ENCODE measurements around the gene PTPRQ. TPM values are rescaled to one million over a fixed set of nuclear protein-coding genes. Genes with fewer than 3 reads are reported as not detected.

PTPRQ gene
- total and polyA plus RNA-seq, 4 donors, result 0.26 to 11.7 (median 1.4) TPM

GRCh38 chr12:80598004-80598606 is 154.1 kb downstream of the PTPRQ start:
- WGBS, 2 donors, result 62 to 68% methylated on average over 5 of the region's 5 CpGs
- no peak for TF ChIP-seq CTCF (IDR thresholded peaks at IDR 0.05; ENCODE audit: control extremely low read depth, extremely low read depth)
- no peaks in the 10 kb centered on the region for H3K27me3 ChIP-seq (ENCODE audit: control insufficient read depth in 3 of 3, insufficient read depth in 3 of 3, low read length in 2 of 3)
- no peak overlapping the region for H3K9ac ChIP-seq (ENCODE audit: insufficient read depth in 1 of 2, low read length in 2 of 2)
- no peaks in the 10 kb centered on the region for H3K36me3 ChIP-seq (ENCODE audit: control insufficient read depth in 4 of 4, insufficient read depth in 4 of 4, low read length in 4 of 4)
- no peak overlapping the region for H3K4me3 ChIP-seq
- H3K4me1 ChIP-seq (ENCODE audit: control insufficient read depth in 5 of 5, insufficient read depth in 5 of 5, low read length in 5 of 5), result no peaks in the 10 kb centered on the region
- DNase-seq, result peak in 2 of 3 donors; percentile 46 to 50
- H3K27ac ChIP-seq (ENCODE audit: low read depth in 1 of 2, low read length in 1 of 2), result no peak overlapping the region
- no peaks in the 10 kb centered on the region for H3K9me3 ChIP-seq (ENCODE audit: control insufficient read depth in 4 of 4, insufficient read depth in 3 of 4, low read length in 3 of 4)
- no peak for ATAC-seq (ENCODE audit: insufficient read depth, low FRiP score)

- ATAC-seq (ENCODE audit: insufficient read depth, low FRiP score) (no peak), DNase-seq (no peak)
- 87 to 88% methylated on average over 3 of the region's 3 CpGs for WGBS, 2 donors
- no peak overlapping the region for H3K27ac ChIP-seq (ENCODE audit: low read depth in 1 of 2, low read length in 1 of 2)
- H3K36me3 ChIP-seq (ENCODE audit: control insufficient read depth in 4 of 4, insufficient read depth in 4 of 4, low read length in 4 of 4), result no peaks in the 10 kb centered on the region
- H3K4me3 ChIP-seq, result no peak overlapping the region
- no peak for TF ChIP-seq CTCF (IDR thresholded peaks at IDR 0.05; ENCODE audit: control extremely low read depth, extremely low read depth)
- H3K4me1 ChIP-seq (ENCODE audit: control insufficient read depth in 5 of 5, insufficient read depth in 5 of 5, low read length in 5 of 5), result no peaks in the 10 kb centered on the region
- H3K27me3 ChIP-seq (ENCODE audit: control insufficient read depth in 3 of 3, insufficient read depth in 3 of 3, low read length in 2 of 3), result no peaks in the 10 kb centered on the region
- no peaks in the 10 kb centered on the region for H3K9me3 ChIP-seq (ENCODE audit: control insufficient read depth in 4 of 4, insufficient read depth in 3 of 4, low read length in 3 of 4)
- H3K9ac ChIP-seq (ENCODE audit: insufficient read depth in 1 of 2, low read length in 2 of 2), result no peak overlapping the region
Measured at GRCh38 chr12:80602455-80602854, 158.4 kb downstream of the PTPRQ start.

- ATAC-seq (ENCODE audit: insufficient read depth, low FRiP score), result no peak
- TF ChIP-seq CTCF (IDR thresholded peaks at IDR 0.05; ENCODE audit: control extremely low read depth, extremely low read depth), result no peak
- no peak overlapping the region for H3K27ac ChIP-seq (ENCODE audit: low read depth in 1 of 2, low read length in 1 of 2)
- no peak overlapping the region for H3K9ac ChIP-seq (ENCODE audit: insufficient read depth in 1 of 2, low read length in 2 of 2)
- H3K27me3 ChIP-seq (ENCODE audit: control insufficient read depth in 3 of 3, insufficient read depth in 3 of 3, low read length in 2 of 3), result no peaks in the 10 kb centered on the region
- no peak for DNase-seq
- no peak overlapping the region for H3K4me3 ChIP-seq
- H3K9me3 ChIP-seq (ENCODE audit: control insufficient read depth in 4 of 4, insufficient read depth in 3 of 4, low read length in 3 of 4), result no peaks in the 10 kb centered on the region
- H3K4me1 ChIP-seq (ENCODE audit: control insufficient read depth in 5 of 5, insufficient read depth in 5 of 5, low read length in 5 of 5), result no peaks in the 10 kb centered on the region
- H3K36me3 ChIP-seq (ENCODE audit: control insufficient read depth in 4 of 4, insufficient read depth in 4 of 4, low read length in 4 of 4), result no peaks in the 10 kb centered on the region
- WGBS, 2 donors, result 69 to 76% methylated on average over 3 of the region's 3 CpGs
Measured at GRCh38 chr12:80607361-80608135, 163.5 kb downstream of the PTPRQ start.
